GM21717 (cell line): ENCODE data around the gene PSME4.
"Not testable (repeated sequence)": the region's sequence is repeated elsewhere in the genome, so short reads cannot be mapped to it uniquely, and the experiment has no call there.

Experiments
- ATAC-seq: cut with Tn5 transposase; IDR thresholded peaks from one replicate; pipeline ENCODE4 v1.9.1; 2021; ENCODE audit warnings: mild to moderate bottlenecking, moderate library complexity; ENCODE audit not compliant: unreplicated experiment

Gene PSME4

GRCh38 chr2:53969285-53969967, 1.4 kb downstream of the PSME4 start:
- peak; percentile 25 for ATAC-seq

GRCh38 chr2:53964987-53965687, 5.7 kb downstream of the PSME4 start:
- ATAC-seq, result no peak

DNA sequence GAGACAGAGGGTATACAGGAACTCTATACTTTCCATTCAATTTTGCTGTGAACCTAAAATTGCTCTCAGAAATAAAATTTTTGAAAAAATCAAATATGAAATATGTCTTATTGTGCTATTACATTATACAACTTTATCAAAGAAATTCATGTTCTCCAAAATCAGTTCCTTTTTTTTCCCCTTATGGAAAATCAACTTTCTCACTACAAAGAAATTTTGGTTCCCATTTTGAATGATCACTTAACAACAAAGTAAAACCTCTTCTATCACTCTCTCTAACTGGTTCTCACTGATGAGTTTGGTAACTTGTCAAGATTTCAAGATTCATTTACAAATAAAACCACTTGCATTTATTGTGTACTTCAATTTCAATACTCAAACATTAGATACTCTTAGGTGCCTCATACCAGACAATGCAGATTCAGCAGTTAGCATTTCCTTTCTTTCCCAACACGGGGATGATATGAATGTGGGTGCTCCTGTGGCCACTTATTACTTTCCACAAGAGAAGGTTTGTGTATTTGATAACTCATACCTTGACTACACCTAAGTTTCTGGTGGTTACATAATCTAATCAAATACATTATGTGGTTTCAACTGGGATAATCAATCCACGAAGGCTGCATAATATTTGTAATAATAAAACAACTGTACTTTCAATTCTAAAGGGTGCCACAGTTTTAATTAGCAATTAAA, 6.4 kb downstream of the PSME4 start:
- ATAC-seq, result no peak

GRCh38 chr2:53961478-53962216, 9.1 kb downstream of the PSME4 start:
- not testable (repeated sequence) for ATAC-seq

DNA sequence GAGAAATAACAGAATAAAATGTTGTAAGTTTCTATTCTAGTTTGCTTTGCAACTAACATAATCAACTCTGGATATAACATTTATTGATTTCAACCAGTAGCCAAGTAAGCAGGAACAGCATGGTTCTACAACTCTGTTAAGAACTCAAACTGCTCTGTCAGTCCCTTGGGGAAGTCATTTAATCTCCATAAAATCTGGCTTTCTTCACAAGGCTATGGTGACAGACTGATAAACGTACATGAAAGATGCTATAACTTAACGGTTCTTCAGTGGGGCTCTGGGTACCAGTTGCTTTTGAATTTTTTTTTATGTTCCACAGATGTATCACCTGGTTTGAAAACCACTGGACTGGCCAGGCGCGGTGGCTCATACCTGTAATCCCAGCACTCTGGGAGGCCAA, 10.3 kb downstream of the PSME4 start:
- ATAC-seq, result no peak

DNA sequence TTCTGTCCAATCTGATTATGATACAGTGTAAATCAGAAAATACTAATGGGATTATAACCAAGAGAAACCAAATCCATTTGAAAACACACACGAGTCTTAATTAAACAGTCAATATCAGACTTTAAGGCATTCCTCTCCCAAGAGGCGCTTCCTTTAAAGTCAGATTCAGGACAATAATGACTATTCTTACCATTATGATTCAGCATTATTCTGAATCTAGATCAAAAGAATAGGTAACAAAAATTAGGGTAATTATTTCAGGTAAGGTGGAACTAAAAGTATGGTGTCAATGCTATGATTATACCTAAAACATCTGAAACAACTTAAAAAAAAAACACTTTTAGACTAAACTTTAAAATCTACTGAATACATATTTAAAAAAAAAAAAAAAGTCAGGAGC, 12.3 kb downstream of the PSME4 start:
- ATAC-seq, result no peak

DNA sequence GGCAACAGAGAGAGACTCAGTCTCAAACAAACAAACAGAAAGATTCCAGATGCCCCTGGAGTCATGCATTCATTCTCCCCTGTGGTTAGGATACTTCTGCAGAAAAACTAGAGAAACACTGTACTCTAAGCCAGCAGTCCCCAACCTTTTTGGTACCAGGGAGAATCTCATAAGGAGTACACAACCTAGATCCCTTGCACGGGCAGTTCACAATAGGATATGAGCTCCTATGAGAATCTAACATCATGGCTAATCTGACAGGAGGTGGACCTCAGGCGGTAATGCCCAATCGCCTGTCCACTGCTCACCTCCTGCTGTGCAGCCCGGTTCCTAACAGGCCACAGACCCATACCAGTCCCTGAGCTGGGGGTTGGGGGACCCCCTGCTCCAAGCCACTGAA, 18.3 kb downstream of the PSME4 start:
- no peak for ATAC-seq

DNA sequence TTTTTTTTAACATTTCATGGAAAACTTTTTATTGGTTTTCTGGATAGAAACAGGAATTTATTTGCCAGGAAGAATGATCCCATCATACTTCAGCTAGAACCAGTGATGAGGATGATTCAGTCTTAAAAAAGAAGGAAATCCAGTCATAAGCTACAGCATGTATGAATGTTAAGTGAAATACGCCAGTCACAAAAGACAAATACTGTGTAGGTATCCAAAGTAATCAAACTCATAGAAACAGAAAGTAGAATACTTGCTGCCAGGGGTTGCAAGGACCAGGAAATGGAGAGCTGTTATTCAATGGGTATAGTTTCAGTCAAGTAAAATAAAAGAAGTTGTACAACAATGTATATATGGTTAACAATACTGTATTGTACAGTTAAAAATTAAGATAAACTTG, 21.3 kb downstream of the PSME4 start:
- ATAC-seq, result peak; percentile 65

GRCh38 chr2:53945538-53945937, 25.3 kb downstream of the PSME4 start:
- ATAC-seq, result no peak

- no peak for ATAC-seq
Measured at GRCh38 chr2:53944542-53944941, 26.3 kb downstream of the PSME4 start.

- ATAC-seq, result no peak
Measured at GRCh38 chr2:53942280-53942679, 28.5 kb downstream of the PSME4 start.

DNA sequence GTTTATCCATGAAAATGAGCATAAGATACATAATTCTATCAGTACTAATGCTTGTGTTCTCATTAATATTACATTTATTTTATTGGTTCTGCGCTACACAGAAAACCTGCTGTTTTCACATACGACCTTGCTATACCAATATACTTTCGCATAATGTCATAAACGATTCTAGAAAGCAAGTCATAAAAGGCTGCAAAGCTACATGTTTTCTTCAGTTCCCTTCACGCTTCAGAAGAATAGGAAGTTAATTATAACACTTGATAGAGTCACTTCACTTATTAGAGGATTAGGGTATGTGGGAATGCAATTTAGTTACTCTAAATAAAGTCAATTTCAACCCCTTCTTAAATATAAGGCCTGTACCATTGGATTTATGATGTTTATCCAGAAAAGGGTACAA, 29.0 kb downstream of the PSME4 start:
- ATAC-seq, result no peak

DNA sequence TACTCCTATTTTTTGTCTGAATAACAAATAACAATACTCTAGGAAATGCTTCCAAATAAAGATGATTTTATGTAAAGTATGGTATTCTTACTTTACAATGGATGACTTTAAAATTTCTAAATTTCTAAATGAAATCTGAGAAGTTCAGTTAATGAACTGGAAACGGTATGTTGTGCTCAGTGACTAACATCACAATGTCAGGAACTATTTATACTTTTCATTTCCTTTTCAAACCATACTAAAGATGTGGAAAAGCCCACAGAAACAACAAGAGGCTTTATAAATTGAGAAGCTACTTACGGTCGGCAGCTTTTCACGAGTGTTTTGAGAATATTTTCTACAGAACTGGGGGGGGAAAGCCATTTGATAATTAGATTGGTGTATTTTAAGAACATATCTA, 31.1 kb downstream of the PSME4 start:
- no peak for ATAC-seq

GRCh38 chr2:53938904-53939303, 31.9 kb downstream of the PSME4 start:
- no peak for ATAC-seq

DNA sequence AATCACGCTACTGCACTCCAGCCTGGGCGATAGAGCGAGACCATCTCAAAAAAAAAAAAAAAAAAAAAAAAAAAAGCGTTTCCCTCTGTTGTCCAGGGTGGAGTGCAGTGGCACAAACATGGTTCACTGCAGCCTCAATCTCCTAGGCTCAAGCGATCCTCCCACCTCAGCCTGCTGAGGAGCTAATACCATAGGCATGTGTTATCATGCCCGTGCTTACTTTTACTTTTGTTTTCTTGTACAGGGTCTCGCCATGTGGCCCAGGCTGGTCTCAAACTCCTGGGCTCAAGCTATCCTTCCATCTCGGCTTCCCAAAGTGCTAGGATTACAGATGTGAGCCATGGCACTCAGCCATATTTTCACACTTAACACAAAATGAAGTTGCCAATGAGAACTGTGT, 37.5 kb downstream of the PSME4 start:
- no peak for ATAC-seq

GRCh38 chr2:53926321-53926720, 44.5 kb downstream of the PSME4 start:
- not testable (repeated sequence) for ATAC-seq

- ATAC-seq, result peak; percentile 92
Measured at GRCh38 chr2:53913721-53914120, 57.1 kb downstream of the PSME4 start.

DNA sequence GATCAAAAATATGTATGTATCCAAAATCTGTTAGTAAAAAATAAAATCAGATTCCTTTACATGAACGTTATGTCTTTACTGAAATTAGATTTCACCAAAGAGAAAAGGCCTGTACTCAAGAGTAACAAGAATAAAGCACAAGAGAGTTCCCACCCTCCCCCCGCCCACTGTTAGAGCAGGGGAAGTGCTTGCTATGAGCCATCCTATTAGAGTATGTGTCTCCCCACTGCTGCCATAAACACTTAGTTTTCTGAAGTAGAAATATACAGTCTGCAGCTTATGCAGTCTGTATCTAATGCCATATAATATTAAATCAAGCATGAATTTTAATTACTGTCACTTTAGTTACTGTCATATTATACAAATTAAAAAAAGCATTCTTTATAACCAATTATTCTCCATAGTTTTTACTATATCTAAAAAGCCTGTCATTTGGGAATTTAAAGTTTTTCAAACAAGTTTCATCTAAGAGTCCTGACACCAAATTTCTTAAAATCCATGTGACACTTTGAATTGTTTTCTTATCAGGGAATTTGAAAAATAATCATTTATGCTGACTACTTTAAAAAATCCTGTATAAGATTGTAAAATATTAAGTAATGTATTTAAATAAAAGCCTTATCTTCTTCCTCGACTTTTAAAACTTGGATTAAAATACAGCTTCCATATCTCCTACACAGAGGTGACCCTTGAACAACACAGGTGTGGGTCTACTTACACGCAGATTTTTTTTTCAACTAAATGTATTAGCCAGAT, 59.2 kb downstream of the PSME4 start:
- ATAC-seq, result no peak

DNA sequence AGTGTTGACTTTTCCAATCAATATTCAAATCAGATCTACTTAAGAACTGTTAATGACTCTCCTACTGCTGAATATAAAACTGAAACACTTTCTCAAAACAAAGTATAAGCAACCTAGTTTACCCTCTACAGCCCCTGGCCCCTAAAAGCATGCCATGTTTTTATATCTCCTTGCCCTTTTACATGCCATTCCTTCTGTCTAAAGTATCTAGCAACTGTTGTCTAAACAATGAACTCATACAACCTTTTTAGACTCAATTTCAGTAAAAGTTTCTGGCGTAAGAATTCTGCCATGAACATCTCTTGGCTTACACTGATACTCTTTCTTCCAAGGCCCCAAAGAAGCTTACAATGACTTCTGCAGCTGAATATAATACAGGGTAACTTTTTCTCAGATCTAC, 63.2 kb downstream of the PSME4 start:
- no peak for ATAC-seq

- no peak for ATAC-seq
Measured at GRCh38 chr2:53905396-53905795, 65.4 kb downstream of the PSME4 start.

- no peak for ATAC-seq
Measured at GRCh38 chr2:53903011-53903410, 67.8 kb downstream of the PSME4 start.
